Measurements from ENCODE around the gene SFMBT1.

The SFMBT1 gene

GRCh38 chr3:53030619-53031449 is 15.0 kb downstream of the SFMBT1 start:
- Histone ChIP-seq H3K9ac (ENCODE audit: low read length) (no peak overlapping the region), H3K9me3 (ENCODE audit: low read length) (no peaks in the 10 kb centered on the region), H3K27ac (ENCODE audit: low read depth, low read length) (no peak overlapping the region), H3K4me3 (ENCODE audit: low read depth in 1 of 2, low read length in 2 of 2) (no peak overlapping the region), H3K27me3 (ENCODE audit: control insufficient read depth in 1 of 2, insufficient read depth in 2 of 2, low read length in 2 of 2) (no peaks in the 10 kb centered on the region), H3K4me1 (ENCODE audit: insufficient read depth, low read length) (no peaks in the 10 kb centered on the region), H3K36me3 (ENCODE audit: insufficient read depth, low read length) (no peaks in the 10 kb centered on the region)

- Histone ChIP-seq H3K4me3 (ENCODE audit: low read depth in 1 of 2, low read length in 2 of 2) (no peak overlapping the region), H3K27me3 (ENCODE audit: control insufficient read depth in 1 of 2, insufficient read depth in 2 of 2, low read length in 2 of 2) (no peaks in the 10 kb centered on the region), H3K36me3 (ENCODE audit: insufficient read depth, low read length) (no peaks in the 10 kb centered on the region), H3K9ac (ENCODE audit: low read length) (no peak overlapping the region), H3K4me1 (ENCODE audit: insufficient read depth, low read length) (no peaks in the 10 kb centered on the region), H3K9me3 (ENCODE audit: low read length) (no peaks in the 10 kb centered on the region), H3K27ac (ENCODE audit: low read depth, low read length) (no peak overlapping the region)
These were observed 17.2 kb downstream of the SFMBT1 start for GRCh38 chr3:53028641-53029040.

GRCh38 chr3:53027254-53027844 is 18.5 kb downstream of the SFMBT1 start:
- Histone ChIP-seq H3K9ac (ENCODE audit: low read length) (no peak overlapping the region), H3K27ac (ENCODE audit: low read depth, low read length) (no peak overlapping the region), H3K9me3 (ENCODE audit: low read length) (no peaks in the 10 kb centered on the region), H3K4me3 (ENCODE audit: low read depth in 1 of 2, low read length in 2 of 2) (no peak overlapping the region), H3K36me3 (ENCODE audit: insufficient read depth, low read length) (no peaks in the 10 kb centered on the region), H3K4me1 (ENCODE audit: insufficient read depth, low read length) (no peaks in the 10 kb centered on the region), H3K27me3 (ENCODE audit: control insufficient read depth in 1 of 2, insufficient read depth in 2 of 2, low read length in 2 of 2) (no peaks in the 10 kb centered on the region)

- no peaks in the 10 kb centered on the region for H3K4me1 ChIP-seq (ENCODE audit: insufficient read depth, low read length)
- H3K27me3 ChIP-seq (ENCODE audit: control insufficient read depth in 1 of 2, insufficient read depth in 2 of 2, low read length in 2 of 2): no peaks in the 10 kb centered on the region
- H3K9me3 ChIP-seq (ENCODE audit: low read length): no peaks in the 10 kb centered on the region
- no peak overlapping the region for H3K9ac ChIP-seq (ENCODE audit: low read length)
- H3K4me3 ChIP-seq (ENCODE audit: low read depth in 1 of 2, low read length in 2 of 2): no peak overlapping the region
- no peaks in the 10 kb centered on the region for H3K36me3 ChIP-seq (ENCODE audit: insufficient read depth, low read length)
- no peak overlapping the region for H3K27ac ChIP-seq (ENCODE audit: low read depth, low read length)
These were observed 19.3 kb downstream of the SFMBT1 start for GRCh38 chr3:53026382-53027162.

DNA sequence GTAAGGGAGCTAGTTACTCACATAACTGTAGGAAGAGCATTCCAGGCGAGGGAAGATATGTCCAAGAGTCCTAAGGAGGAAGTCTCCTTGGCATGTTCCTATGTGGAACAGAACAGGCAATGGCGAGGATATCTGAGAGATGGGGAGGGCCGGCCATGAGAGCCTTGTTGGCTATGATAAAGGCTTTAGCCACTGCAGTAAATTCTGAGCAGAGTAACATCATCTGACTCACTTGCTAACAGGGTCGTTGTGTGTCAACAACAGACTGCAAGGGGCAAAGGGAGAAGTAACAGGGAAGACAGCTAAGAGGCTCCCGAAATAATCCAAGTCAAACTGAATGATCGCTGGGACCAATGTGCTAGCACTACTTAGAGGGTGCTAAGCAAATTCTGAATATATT is 21.6 kb downstream of the SFMBT1 start:
- no peaks in the 10 kb centered on the region for H3K9me3 ChIP-seq (ENCODE audit: low read length)
- H3K36me3 ChIP-seq (ENCODE audit: insufficient read depth, low read length): no peaks in the 10 kb centered on the region
- H3K27me3 ChIP-seq (ENCODE audit: control insufficient read depth in 1 of 2, insufficient read depth in 2 of 2, low read length in 2 of 2): no peaks in the 10 kb centered on the region
- H3K4me3 ChIP-seq (ENCODE audit: low read depth in 1 of 2, low read length in 2 of 2): no peak overlapping the region
- no peaks in the 10 kb centered on the region for H3K4me1 ChIP-seq (ENCODE audit: insufficient read depth, low read length)
- no peak overlapping the region for H3K9ac ChIP-seq (ENCODE audit: low read length)
- H3K27ac ChIP-seq (ENCODE audit: low read depth, low read length): no peak overlapping the region

DNA sequence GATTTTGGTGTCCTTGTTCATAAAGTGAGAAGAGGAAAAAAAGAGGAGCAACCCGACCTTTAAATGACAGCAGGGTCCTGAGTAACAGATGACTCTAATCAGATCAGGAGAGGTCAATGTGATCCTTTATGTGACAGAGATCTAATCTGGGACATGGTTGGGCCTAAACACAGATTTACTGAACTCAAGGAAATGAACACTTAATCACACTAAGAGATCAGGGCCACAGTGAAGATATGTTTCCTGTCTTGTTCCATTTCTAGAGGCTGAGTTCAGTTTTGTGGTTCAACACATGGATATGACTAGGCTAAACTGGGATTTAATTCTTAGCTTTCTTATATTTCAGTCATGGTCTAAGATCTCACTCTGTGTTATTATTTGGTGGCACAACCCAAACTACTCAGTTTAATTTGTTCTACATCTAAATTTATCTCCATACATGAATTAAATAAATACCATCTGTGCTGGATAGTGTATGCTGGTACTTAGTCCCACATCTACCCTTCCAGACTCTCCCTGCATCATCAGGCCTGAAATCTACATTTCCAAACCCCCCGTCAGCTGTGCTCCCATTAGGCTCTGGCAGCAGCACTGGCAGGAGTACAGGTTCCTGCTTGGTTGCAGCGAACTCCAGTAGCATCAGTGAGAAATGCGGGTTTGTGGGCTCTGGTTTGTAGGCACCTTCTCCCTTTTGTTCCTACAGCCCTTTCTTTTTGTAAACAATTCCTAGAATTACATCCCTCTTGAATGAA is 22.6 kb downstream of the SFMBT1 start:
- H3K9me3 ChIP-seq (ENCODE audit: low read length): no peaks in the 10 kb centered on the region
- H3K4me1 ChIP-seq (ENCODE audit: insufficient read depth, low read length): no peaks in the 10 kb centered on the region

GRCh38 chr3:53022647-53023046 is 23.2 kb downstream of the SFMBT1 start:
- no peaks in the 10 kb centered on the region for H3K4me1 ChIP-seq (ENCODE audit: insufficient read depth, low read length)

More for the DNA sequence above, 22.6 kb downstream of the SFMBT1 start:
- no peaks in the 10 kb centered on the region for H3K27me3 ChIP-seq (ENCODE audit: control insufficient read depth in 1 of 2, insufficient read depth in 2 of 2, low read length in 2 of 2)
- no peak overlapping the region for H3K27ac ChIP-seq (ENCODE audit: low read depth, low read length)
- no peak overlapping the region for H3K4me3 ChIP-seq (ENCODE audit: low read depth in 1 of 2, low read length in 2 of 2)
- no peaks in the 10 kb centered on the region for H3K36me3 ChIP-seq (ENCODE audit: insufficient read depth, low read length)
- no peak overlapping the region for H3K9ac ChIP-seq (ENCODE audit: low read length)

GRCh38 chr3:53016236-53016635 is 29.6 kb downstream of the SFMBT1 start:
- no peak overlapping the region for H3K27ac ChIP-seq (ENCODE audit: low read depth, low read length)
- H3K4me1 ChIP-seq (ENCODE audit: insufficient read depth, low read length): no peaks in the 10 kb centered on the region
- no peaks in the 10 kb centered on the region for H3K36me3 ChIP-seq (ENCODE audit: insufficient read depth, low read length)
- no peaks in the 10 kb centered on the region for H3K9me3 ChIP-seq (ENCODE audit: low read length)
- no peaks in the 10 kb centered on the region for H3K27me3 ChIP-seq (ENCODE audit: control insufficient read depth in 1 of 2, insufficient read depth in 2 of 2, low read length in 2 of 2)
- H3K9ac ChIP-seq (ENCODE audit: low read length): no peak overlapping the region
- no peak overlapping the region for H3K4me3 ChIP-seq (ENCODE audit: low read depth in 1 of 2, low read length in 2 of 2)

More at GRCh38 chr3:53022647-53023046, 23.2 kb downstream of the SFMBT1 start:
- Histone ChIP-seq H3K9ac (ENCODE audit: low read length) (no peak overlapping the region), H3K9me3 (ENCODE audit: low read length) (no peaks in the 10 kb centered on the region), H3K4me3 (ENCODE audit: low read depth in 1 of 2, low read length in 2 of 2) (no peak overlapping the region), H3K27me3 (ENCODE audit: control insufficient read depth in 1 of 2, insufficient read depth in 2 of 2, low read length in 2 of 2) (no peaks in the 10 kb centered on the region), H3K27ac (ENCODE audit: low read depth, low read length) (no peak overlapping the region), H3K36me3 (ENCODE audit: insufficient read depth, low read length) (no peaks in the 10 kb centered on the region)

GRCh38 chr3:53011324-53011723 is 34.5 kb downstream of the SFMBT1 start:
- Histone ChIP-seq H3K4me1 (ENCODE audit: insufficient read depth, low read length) (no peaks in the 10 kb centered on the region), H3K36me3 (ENCODE audit: insufficient read depth, low read length) (no peaks in the 10 kb centered on the region), H3K9ac (ENCODE audit: low read length) (no peak overlapping the region), H3K9me3 (ENCODE audit: low read length) (no peaks in the 10 kb centered on the region), H3K27ac (ENCODE audit: low read depth, low read length) (no peak overlapping the region), H3K4me3 (ENCODE audit: low read depth in 1 of 2, low read length in 2 of 2) (no peak overlapping the region), H3K27me3 (ENCODE audit: control insufficient read depth in 1 of 2, insufficient read depth in 2 of 2, low read length in 2 of 2) (no peaks in the 10 kb centered on the region)

GRCh38 chr3:53009826-53010539 is 35.9 kb downstream of the SFMBT1 start:
- H3K4me1 ChIP-seq (ENCODE audit: insufficient read depth, low read length): no peaks in the 10 kb centered on the region
- H3K9me3 ChIP-seq (ENCODE audit: low read length): no peaks in the 10 kb centered on the region
- no peak overlapping the region for H3K4me3 ChIP-seq (ENCODE audit: low read depth in 1 of 2, low read length in 2 of 2)
- H3K36me3 ChIP-seq (ENCODE audit: insufficient read depth, low read length): no peaks in the 10 kb centered on the region
- H3K27me3 ChIP-seq (ENCODE audit: control insufficient read depth in 1 of 2, insufficient read depth in 2 of 2, low read length in 2 of 2): no peaks in the 10 kb centered on the region
- H3K27ac ChIP-seq (ENCODE audit: low read depth, low read length): no peak overlapping the region
- H3K9ac ChIP-seq (ENCODE audit: low read length): no peak overlapping the region

Data from muscle layer of colon (tissue), 2 donors.